Esophagus squamous epithelium (tissue), 5 donors: Measurements from ENCODE around the gene RBFA. TPM values are rescaled to one million over a fixed set of nuclear protein-coding genes. Genes with fewer than 3 reads are reported as not detected.

Experiments
- DNase-seq: peaks from one replicate; lab custom pipeline; 2025; lab: John Stamatoyannopoulos, UW
- H3K27ac ChIP-seq, 4 donors: fragments of 200-600 bp; sonication (generic); one replicate each; pipeline ENCODE4 v1.5.1; 2016 to 2019; ENCODE audit warnings: mild to moderate bottlenecking in 1 of 4
- H3K27me3 ChIP-seq, 4 donors: fragments of 200-600 bp; sonication (generic); 1 replicate in 3 of 4; 2 replicates in 1 of 4; pipeline versions ENCODE4 v1.5.1 to v1.6.0; 2017 to 2021; ENCODE audit warnings: antibody characterized with exemption in 1 of 4
- H3K36me3 ChIP-seq, 3 donors: fragments of 200-600 bp; sonication (generic); one replicate each; pipeline ENCODE4 v1.5.1; 2016 to 2019
- H3K4me1 ChIP-seq, 3 donors: fragments of 200-600 bp; sonication (generic); one replicate each; pipeline ENCODE4 v1.5.1; 2017 to 2019
- H3K4me3 ChIP-seq, 4 donors: fragments of 200-600 bp; sonication (generic); 1 replicate in 3 of 4; 2 replicates in 1 of 4; pipeline ENCODE4 v1.5.1; 2016 to 2019; ENCODE audit warnings: mild to moderate bottlenecking in 2 of 4, moderate library complexity in 1 of 4
- H3K9me3 ChIP-seq, 3 donors: fragments of 200-600 bp; sonication (generic); one replicate each; pipeline ENCODE4 v1.5.1; 2016 to 2019
- CTCF ChIP-seq, 6 experiments: fragments of 450-650 bp in 4 of 6; fragments of 200-600 bp in 2 of 6; sonication (generic) in 2 of 6; IDR thresholded peaks; one replicate each; pipeline ENCODE4 v1.5.1; 2016 to 2019; ENCODE audit warnings: antibody characterized with exemption in 6 of 6, mild to moderate bottlenecking in 4 of 6, moderate library complexity in 4 of 6
- POLR2A ChIP-seq, 4 donors: fragments of 450-650 bp; IDR thresholded peaks; one replicate each; pipeline ENCODE4 v1.6.1; 2017; ENCODE audit warnings: antibody characterized with exemption in 4 of 4, mild to moderate bottlenecking in 4 of 4, moderate library complexity in 3 of 4
- whole genome bisulfite sequencing, 2 donors: methylation state at CpG; one replicate each; pipeline ENCODE4 v1.1.5; 2018; 5-methylcytosine and 5-hydroxymethylcytosine counted together
- intact Hi-C: fragments of 100-400 bp; cut with DNase I; formaldehyde crosslinking; loops from one replicate; pipeline ENCODE4 v1.15.0; 2022
- total RNA-seq, 4 donors: library from RNA; depleted of rRNA; stranded (reverse); fragments of >200 nt; gene quantifications; one replicate each; pipeline ENCODE4 v1.1.0, GENCODE V29; 2016
- donor health status: DM: yes; HTN: yes; CAD: no.

Gene RBFA
- total RNA-seq, 4 donors from 2014 or later, result 15.5 to 36.7 (median 28.8) TPM

- H3K4me1 ChIP-seq, result no peaks in the 10 kb centered on the region
Observed at GRCh38 chr18:80074697-80075096, 40.5 kb downstream of the RBFA start.

GRCh38 chr18:80075940-80076339 is 41.7 kb downstream of the RBFA start:
- 94 to 100% methylated on average over 3 to 4 of the region's 7 CpGs for WGBS, 2 donors
- no peak for TF ChIP-seq POLR2A (IDR thresholded peaks at IDR 0.05)
- TF ChIP-seq CTCF (IDR thresholded peaks at IDR 0.05), result no peak

More at GRCh38 chr18:80074697-80075096, 40.5 kb downstream of the RBFA start:
- Histone ChIP-seq H3K4me3 (no peak overlapping the region), H3K36me3 (no peaks in the 10 kb centered on the region), H3K9me3 (no peaks in the 10 kb centered on the region), H3K27me3 (no peaks in the 10 kb centered on the region), H3K27ac (no peak overlapping the region)
- no peak for DNase-seq
- TF ChIP-seq CTCF (IDR thresholded peaks at IDR 0.05) (no peak), POLR2A (IDR thresholded peaks at IDR 0.05) (no peak)
- intact Hi-C loops, result no loop called here
- 84 to 85% methylated on average over 3 to 8 of the region's 8 CpGs for WGBS, 2 donors

GRCh38 chr18:80076379-80076778 is 42.1 kb downstream of the RBFA start:
- no peaks in the 10 kb centered on the region for H3K9me3 ChIP-seq
- WGBS, 2 donors, result 91 to 93% methylated on average over 9 of the region's 9 CpGs
- no peak for DNase-seq
- H3K4me1 ChIP-seq, result no peaks in the 10 kb centered on the region
- intact Hi-C loops, result no loop called here
- no peaks in the 10 kb centered on the region for H3K27me3 ChIP-seq
- no peaks in the 10 kb centered on the region for H3K36me3 ChIP-seq
- no peak for TF ChIP-seq POLR2A (IDR thresholded peaks at IDR 0.05)
- no peak for TF ChIP-seq CTCF (IDR thresholded peaks at IDR 0.05)
- no peak overlapping the region for H3K27ac ChIP-seq
- H3K4me3 ChIP-seq, result no peak overlapping the region

More at GRCh38 chr18:80075940-80076339, 41.7 kb downstream of the RBFA start:
- no peaks in the 10 kb centered on the region for H3K36me3 ChIP-seq
- H3K4me1 ChIP-seq, result no peaks in the 10 kb centered on the region
- DNase-seq, result no peak
- no peaks in the 10 kb centered on the region for H3K9me3 ChIP-seq
- H3K27me3 ChIP-seq, result no peaks in the 10 kb centered on the region
- intact Hi-C loops, result no loop called here
- H3K27ac ChIP-seq, result no peak overlapping the region
- H3K4me3 ChIP-seq, result no peak overlapping the region

- Histone ChIP-seq H3K36me3 (no peaks in the 10 kb centered on the region), H3K9me3 (no peaks in the 10 kb centered on the region), H3K27me3 (no peaks in the 10 kb centered on the region), H3K27ac (no peak overlapping the region), H3K4me1 (no peaks in the 10 kb centered on the region), H3K4me3 (no peak overlapping the region)
- WGBS, 2 donors, result no CpG with 5 or more reads among the region's 21 CpGs
- intact Hi-C loops, result no loop called here
- DNase-seq, result no peak
- TF ChIP-seq POLR2A (IDR thresholded peaks at IDR 0.05), result no peak
- no peak for TF ChIP-seq CTCF (IDR thresholded peaks at IDR 0.05)
Observed at GRCh38 chr18:80077873-80078272, 43.6 kb downstream of the RBFA start.

Other genes starting within 250 kb of the RBFA start
- gene KCNG2, start 236.5 kb upstream of the RBFA start, total RNA-seq, result under 1 TPM in 1 of 4 donors, not detected in 3; 0.19 TPM
- 10 to 100 TPM; 30.4 to 49.6 (median 35.1) TPM for gene SLC66A2, start 82.8 kb upstream of the RBFA start, total RNA-seq
- gene HSBP1L1, start 69.8 kb upstream of the RBFA start, total RNA-seq, result 10 to 100 TPM; 17.7 to 27.1 (median 25.8) TPM
- gene TXNL4A, start 45.9 kb upstream of the RBFA start, total RNA-seq, result 10 to 100 TPM; 20.8 to 43.2 (median 32.5) TPM
- gene ADNP2, start 74.8 kb downstream of the RBFA start, total RNA-seq, result 10 to 100 TPM; 10.4 to 16.6 (median 12.9) TPM
- 10 to 100 TPM; 24.3 to 37.8 (median 33.1) TPM for gene PARD6G, start 213.1 kb downstream of the RBFA start, total RNA-seq